Prostate gland (tissue), 2 donors: ENCODE data around the gene GRAMD2B.

ENCODE experiments used
- CTCF ChIP-seq, 4 experiments: fragments of 200-600 bp in 2 of 4; fragments of 450-650 bp in 2 of 4; sonication (generic) in 2 of 4; IDR thresholded peaks; 1 replicate in 3 of 4; 2 replicates in 1 of 4; pipeline ENCODE4 v1.5.1; 2016 to 2019; ENCODE audit warnings: antibody characterized with exemption in 4 of 4, mild to moderate bottlenecking in 2 of 4, moderate library complexity in 2 of 4
- POLR2A ChIP-seq: fragments of 450-650 bp; IDR thresholded peaks from one replicate; pipeline ENCODE4 v1.6.1; 2016; ENCODE audit warnings: antibody characterized with exemption, mild to moderate bottlenecking

- TF ChIP-seq CTCF (IDR thresholded peaks at IDR 0.05) (no peak), POLR2A (no peak)
Observed at GRCh38 chr5:126374109-126374416, 49.1 kb upstream of the GRAMD2B start.
